Heart left ventricle (tissue), 16 donors: Measurements from ENCODE around the gene KCNC4. TPM values are rescaled to one million over a fixed set of nuclear protein-coding genes. Genes with fewer than 3 reads are reported as not detected.

ENCODE experiments used
- ATAC-seq, 4 donors: fragments of 200-7000 bp; cut with Tn5 transposase; one replicate each; pipeline ENCODE4 v1.9.1; 2020 to 2022; ENCODE audit warnings: moderate library complexity in 4 of 4, mild to moderate bottlenecking in 3 of 4, moderate number of reproducible peaks in 1 of 4
- DNase-seq, 5 donors: peaks; one replicate each; pipeline ENCODE4 v3.0.0-alpha.2; 2020
- H3K27ac ChIP-seq, 12 donors: fragments of 200-600 bp; sonication (generic) in 4 of 12; one replicate each; pipeline versions ENCODE4 v1.5.0 to v1.8.0; 2016 to 2022; ENCODE audit warnings: mild to moderate bottlenecking in 2 of 12
- H3K27me3 ChIP-seq, 9 donors: fragments of 200-600 bp; sonication (generic) in 2 of 9; one replicate each; pipeline versions ENCODE4 v1.5.1 to v1.8.0; 2016 to 2022; ENCODE audit warnings: mild to moderate bottlenecking in 3 of 9
- H3K36me3 ChIP-seq, 9 donors: fragments of 200-600 bp; sonication (generic) in 2 of 9; one replicate each; pipeline versions ENCODE4 v1.5.0 to v1.8.0; 2018 to 2022; ENCODE audit warnings: mild to moderate bottlenecking in 2 of 9
- H3K4me1 ChIP-seq, 12 donors: fragments of 200-600 bp; sonication (generic) in 4 of 12; one replicate each; pipeline versions ENCODE4 v1.5.0 to v1.8.0; 2016 to 2022; ENCODE audit warnings: mild to moderate bottlenecking in 3 of 12
- H3K4me3 ChIP-seq, 12 donors: fragments of 200-600 bp; sonication (generic) in 4 of 12; one replicate each; pipeline versions ENCODE4 v1.5.0 to v1.8.0; 2017 to 2022; ENCODE audit warnings: mild to moderate bottlenecking in 9 of 12, moderate library complexity in 4 of 12
- H3K9me3 ChIP-seq, 12 donors: fragments of 200-600 bp; sonication (generic) in 4 of 12; one replicate each; pipeline versions ENCODE4 v1.5.0 to v1.8.0; 2016 to 2022; ENCODE audit warnings: mild to moderate bottlenecking in 1 of 12
- POLR2A ChIP-seq, 2 donors: fragments of 450-650 bp; IDR thresholded peaks; one replicate each; pipeline ENCODE4 v1.6.1; 2017; ENCODE audit warnings: antibody characterized with exemption in 2 of 2, mild to moderate bottlenecking in 2 of 2, moderate library complexity in 2 of 2
- WGBS, 4 donors: extraction: QIAGEN DNeasy Blood & Tissue Kit in 2 of 4; methylation state at CpG; one replicate each; pipeline versions ENCODE4 v1.1.5 to v1.1.7; 2013 to 2018; 5-methylcytosine and 5-hydroxymethylcytosine counted together
- intact Hi-C, 10 donors: fragments of 100-400 bp; cut with DNase I; formaldehyde crosslinking; loops; one replicate each; pipeline versions ENCODE4 v1.11.1 to v1.14.2; 2022
- polyA plus RNA-seq, 2 donors: library from polyadenylated mRNA; stranded (reverse); fragments of 200-250 nt; gene quantifications; one replicate each; pipeline ENCODE4 v1.2.3, GENCODE V29; 2013
- total RNA-seq, 9 donors: library from RNA; depleted of rRNA in 2 of 9; stranded (reverse); fragments of >200 nt in 2 of 9; fragmentation: NEBNext Ultra II Directional in 3 of 9; extraction: Animal tissue kit (Norgen Biotek cat#: 25700) in 3 of 9; gene quantifications; one replicate each; pipeline versions ENCODE4 v1.1.0 to v1.2.4, GENCODE V29; 2016 to 2023
- TF ChIP-seq, protein P1 (sequence below), 12 donors: fragments of 200-600 bp; sonication (generic) in 4 of 12; IDR thresholded peaks; one replicate each; pipeline versions ENCODE4 v1.5.0 to v1.8.0; 2018 to 2022; ENCODE audit warnings: antibody characterized with exemption in 12 of 12, mild to moderate bottlenecking in 5 of 12
- donor health status: ischemic (EF 13 %, LVEDD 7.1; RV severe dilation, severe dysfunction).
- donor health status: healthy with polysubstance abuse.
- donor health status: DM: no; HTN: yes; CAD: no.
- donor health status: DM: no; HTN: no; CAD: no.
- donor health status: ischemic (EF 25% LVEDD 6.9; RV normal size, moderate dysfunction).
- donor health status: ischemic (EF 25% LVEDD 5.7; RV mildly dilated, moderate dysfunction).
- donor health status: healthy.
- donor health status: DM: yes; HTN: yes; CAD: no.
- donor health status: ischemic (EF 35%, LVEDD 5.7; RV mildly dilated, moderate dysfunction).
- donor health status: nonischemic (EF 11% LVEDD 7.7; RV severe dilation, severe dysfunction).
- donor health status: DM: yes; HTN: yes; CAD: no.
- donor health status: PGD.
- donor health status: ischemic (EF 29% LVEDD 5.4; RV normal size, mild dysfunction).
- donor health status: nonischemic (EF 23%, LVEDD 6.1; RV moderate dilation, normal function).

The KCNC4 gene
- total and polyA plus RNA-seq, 11 donors, result 2.4 to 15.2 (median 6.1) TPM

DNA sequence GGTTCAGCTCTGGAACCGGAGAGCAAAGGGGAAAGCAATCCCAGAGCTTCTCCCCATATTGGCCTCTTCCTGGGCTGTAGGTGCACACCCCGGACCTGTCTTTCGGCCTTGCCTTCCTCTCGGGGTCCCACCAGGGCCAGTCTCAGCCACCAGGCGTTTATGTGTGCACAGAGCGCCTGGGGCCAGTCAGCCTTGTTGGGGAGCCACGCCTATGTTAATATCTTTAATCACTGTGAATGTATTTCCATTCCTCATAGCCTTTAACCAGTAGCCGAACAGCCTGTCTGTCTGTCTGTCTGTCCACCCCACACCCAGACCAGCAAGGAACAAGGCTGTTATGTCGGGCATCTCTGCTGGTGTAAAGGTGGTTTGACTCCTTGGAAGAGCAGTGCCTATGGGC lies 18.8 kb downstream of the KCNC4 start:
- TF ChIP-seq POLR2A (IDR thresholded peaks at IDR 0.05), result no peak
- TF ChIP-seq, protein P1, sequence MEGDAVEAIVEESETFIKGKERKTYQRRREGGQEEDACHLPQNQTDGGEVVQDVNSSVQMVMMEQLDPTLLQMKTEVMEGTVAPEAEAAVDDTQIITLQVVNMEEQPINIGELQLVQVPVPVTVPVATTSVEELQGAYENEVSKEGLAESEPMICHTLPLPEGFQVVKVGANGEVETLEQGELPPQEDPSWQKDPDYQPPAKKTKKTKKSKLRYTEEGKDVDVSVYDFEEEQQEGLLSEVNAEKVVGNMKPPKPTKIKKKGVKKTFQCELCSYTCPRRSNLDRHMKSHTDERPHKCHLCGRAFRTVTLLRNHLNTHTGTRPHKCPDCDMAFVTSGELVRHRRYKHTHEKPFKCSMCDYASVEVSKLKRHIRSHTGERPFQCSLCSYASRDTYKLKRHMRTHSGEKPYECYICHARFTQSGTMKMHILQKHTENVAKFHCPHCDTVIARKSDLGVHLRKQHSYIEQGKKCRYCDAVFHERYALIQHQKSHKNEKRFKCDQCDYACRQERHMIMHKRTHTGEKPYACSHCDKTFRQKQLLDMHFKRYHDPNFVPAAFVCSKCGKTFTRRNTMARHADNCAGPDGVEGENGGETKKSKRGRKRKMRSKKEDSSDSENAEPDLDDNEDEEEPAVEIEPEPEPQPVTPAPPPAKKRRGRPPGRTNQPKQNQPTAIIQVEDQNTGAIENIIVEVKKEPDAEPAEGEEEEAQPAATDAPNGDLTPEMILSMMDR (IDR thresholded peaks at IDR 0.05), result no peak
- peak in 1 of 5 donors; percentile 23 for DNase-seq
- H3K9me3 ChIP-seq, result peaks cover 0 to 11% (median 5%) of the 10 kb centered on the region in 12 donors

DNA sequence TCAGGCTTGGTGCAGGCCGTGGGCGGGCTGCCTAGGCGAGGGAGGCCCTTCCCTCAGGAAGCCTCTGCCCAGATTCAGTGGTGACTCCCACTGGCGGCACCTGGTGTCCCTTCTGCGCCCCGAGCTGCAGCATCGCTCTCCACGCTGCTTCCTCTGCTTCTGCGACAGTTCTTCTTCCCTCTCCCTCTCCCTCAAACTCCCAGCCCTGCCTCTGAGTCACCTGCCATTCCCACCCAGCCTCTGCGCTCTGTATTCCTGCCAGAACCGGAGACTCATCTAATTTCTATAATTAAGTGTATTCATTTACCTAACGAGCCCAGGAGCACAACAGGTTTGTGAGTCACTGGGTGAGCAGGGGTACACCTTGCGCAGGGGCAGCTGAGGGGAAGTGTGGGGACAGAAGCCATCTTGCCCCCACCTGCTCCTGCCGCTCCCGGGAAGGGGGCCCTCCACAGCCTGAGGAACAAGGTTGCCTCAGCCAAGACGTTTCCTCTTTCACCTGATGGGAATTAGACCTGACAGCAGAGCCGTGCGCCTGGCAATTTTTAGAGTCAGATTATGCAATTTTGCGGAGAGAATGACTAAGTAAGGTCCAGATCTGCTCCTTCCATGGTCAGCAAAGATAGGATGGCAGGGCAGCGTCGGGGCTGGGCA lies 19.4 kb downstream of the KCNC4 start:
- Histone ChIP-seq H3K27ac (no peak overlapping the region), H3K36me3 (peaks cover 0 to 51% (median 10%) of the 10 kb centered on the region in 9 donors), H3K9me3 (peaks cover 0 to 11% (median 5%) of the 10 kb centered on the region in 12 donors), H3K4me1 (peaks cover 0 to under 1% (median 0%) of the 10 kb centered on the region in 12 donors), H3K4me3 (no peak overlapping the region), H3K27me3 (no peaks in the 10 kb centered on the region)
- DNase-seq, result no peak
- intact Hi-C loops, result no loop called here
- TF ChIP-seq POLR2A (IDR thresholded peaks at IDR 0.05), result no peak
- TF ChIP-seq, protein P1 (IDR thresholded peaks at IDR 0.05), result no peak
- 91 to 96% (median 92%) methylated on average over 21 of the region's 21 CpGs for WGBS, 4 donors
- no peak for ATAC-seq

More for the DNA sequence above, 18.8 kb downstream of the KCNC4 start:
- no peak for ATAC-seq
- WGBS, 4 donors, result 92% methylated on average over 6 to 9 of the region's 9 CpGs
- Histone ChIP-seq H3K27ac (no peak overlapping the region), H3K4me1 (no peaks in the 10 kb centered on the region), H3K4me3 (no peak overlapping the region), H3K36me3 (peaks cover 0 to 54% (median 10%) of the 10 kb centered on the region in 9 donors), H3K27me3 (no peaks in the 10 kb centered on the region)
- intact Hi-C loops, result no loop called here

DNA sequence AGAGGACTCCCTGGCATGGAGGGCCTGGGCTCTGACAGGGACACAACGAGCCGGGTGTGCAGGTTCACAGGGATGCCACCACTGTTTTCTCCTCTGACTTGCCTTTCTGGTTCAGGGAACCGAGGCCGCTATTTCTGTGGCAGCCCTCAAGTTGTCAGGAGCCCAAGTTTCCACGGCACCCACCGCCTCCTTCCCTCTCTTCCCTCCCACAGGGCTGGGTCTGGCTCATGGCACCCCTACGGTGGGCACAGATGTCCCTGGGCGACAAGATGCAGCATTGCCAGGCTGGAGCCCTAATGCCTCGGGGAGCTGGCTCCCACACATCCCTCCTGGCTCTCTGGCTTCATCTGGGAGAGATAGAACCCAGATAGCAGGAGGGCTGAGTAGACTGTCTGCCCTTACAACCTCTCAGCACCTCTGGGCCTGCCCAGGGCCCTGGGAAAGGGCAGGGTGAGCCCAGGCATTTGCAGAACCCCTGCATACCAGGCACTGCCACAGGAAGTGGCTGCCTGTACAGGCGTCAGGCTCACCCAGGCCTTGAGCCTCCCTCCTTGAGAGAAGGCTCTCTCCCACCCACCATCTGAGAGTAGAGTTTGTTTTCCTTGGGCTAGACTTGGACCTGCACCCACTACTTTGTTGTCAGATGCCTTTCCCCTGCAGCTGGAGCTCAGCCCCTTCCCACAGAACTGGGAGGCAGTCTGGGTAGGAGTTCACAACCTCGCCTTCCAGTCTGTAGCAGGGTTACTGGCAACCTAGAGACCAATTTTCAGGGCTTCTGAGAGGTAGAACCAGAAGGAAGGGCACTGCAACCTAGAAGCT lies 20.5 kb downstream of the KCNC4 start:
- ATAC-seq (no peak), DNase-seq (peak in 1 of 5 donors; percentile 16)
- peaks cover 0 to 51% (median 10%) of the 10 kb centered on the region in 9 donors for H3K36me3 ChIP-seq
- TF ChIP-seq, protein P1 (IDR thresholded peaks at IDR 0.05), result no peak
- no peak for TF ChIP-seq POLR2A (IDR thresholded peaks at IDR 0.05)
- intact Hi-C loops, result no loop called here
- H3K4me1 ChIP-seq, result peaks cover 0 to 11% (median 7%) of the 10 kb centered on the region in 12 donors
- H3K4me3 ChIP-seq, result no peak overlapping the region
- no peaks in the 10 kb centered on the region for H3K27me3 ChIP-seq
- WGBS, 4 donors, result 90 to 96% (median 92%) methylated on average over 11 of the region's 11 CpGs
- peaks cover 0 to 11% (median 5%) of the 10 kb centered on the region in 12 donors for H3K9me3 ChIP-seq
- no peak overlapping the region for H3K27ac ChIP-seq

DNA sequence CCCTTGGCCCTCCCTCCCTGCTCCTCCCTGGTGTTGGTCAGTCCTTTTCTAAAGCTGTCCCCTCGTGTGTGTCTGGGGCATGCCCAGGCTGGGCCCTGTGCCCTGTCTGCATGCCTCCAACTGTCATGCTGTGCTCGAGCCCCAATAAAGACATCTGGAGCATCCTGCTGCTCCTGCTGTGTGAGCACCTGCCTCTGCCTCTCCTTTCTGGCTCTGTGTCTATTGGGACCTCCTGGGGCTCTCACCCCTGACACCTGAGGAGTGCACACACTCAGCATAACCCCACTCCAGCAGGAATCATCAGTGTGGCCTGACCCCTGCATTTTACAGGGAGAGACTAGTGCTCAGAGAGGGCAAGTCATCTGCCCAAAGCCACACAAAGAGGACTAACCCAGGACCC lies 23.7 kb downstream of the KCNC4 start:
- peaks cover 0 to 29% (median 9%) of the 10 kb centered on the region in 9 donors for H3K36me3 ChIP-seq
- peaks cover 0 to 11% (median 5%) of the 10 kb centered on the region in 12 donors for H3K9me3 ChIP-seq
- ATAC-seq (no peak), DNase-seq (peak in 1 of 5 donors; percentile 37)
- no peaks in the 10 kb centered on the region for H3K27me3 ChIP-seq
- peaks cover 0 to 28% (median 9%) of the 10 kb centered on the region in 12 donors for H3K4me1 ChIP-seq
- intact Hi-C loops, result no loop called here
- no peak overlapping the region for H3K27ac ChIP-seq
- H3K4me3 ChIP-seq, result no peak overlapping the region
- TF ChIP-seq, protein P1 (IDR thresholded peaks at IDR 0.05), result no peak
- no peak for TF ChIP-seq POLR2A (IDR thresholded peaks at IDR 0.05)
- WGBS, 4 donors, result 73 to 88% (median 75%) methylated on average over 2 of the region's 2 CpGs
